A673 (cell line): ENCODE data around the gene FOS. TPM values are rescaled to one million over a fixed set of nuclear protein-coding genes. Genes with fewer than 3 reads are reported as not detected.

Source experiments
- BruUV-seq: library from RNA; stranded (reverse); fragments of 400-500 nt; replicated peaks from 2 replicates; lab custom pipeline; 2021; lab: Mats Ljungman, UMichigan
- CTCF ChIA-PET: fragments of 300-600 bp; sonication (Branson Sonifier 250); formaldehyde crosslinking; loops from one replicate; lab custom pipeline; 2022; ENCODE audit warnings: antibody characterized with exemption; lab: Charles Lee
- POLR2A ChIA-PET: fragments of 300-600 bp; sonication (Branson Sonifier 250); formaldehyde crosslinking; loops from one replicate; lab custom pipeline; 2022; ENCODE audit warnings: antibody characterized with exemption; ENCODE audit not compliant: low non-redundant PET; lab: Charles Lee
- DNase-seq: peaks from one replicate; pipeline ENCODE4 v3.0.0-alpha.2; 2015; ENCODE audit warnings: low spot score
- H3K27ac ChIP-seq: fragments of 200-600 bp; sonication (generic); 2 replicates; pipeline ENCODE4 v1.5.1; 2016; ENCODE audit warnings: mixed run types, low read depth, mild to moderate bottlenecking, mixed read lengths, antibody characterized with exemption, low read length; ENCODE audit not compliant: poor library complexity, severe bottlenecking
- H3K27me3 ChIP-seq: fragments of 200-600 bp; sonication (generic); replicated peaks from 2 replicates; pipeline ENCODE4 v1.6.1; 2017; ENCODE audit warnings: mixed run types, low read depth, mild to moderate bottlenecking, mixed read lengths, antibody characterized with exemption, low read length; ENCODE audit not compliant: insufficient read depth, poor library complexity
- H3K36me3 ChIP-seq: fragments of 200-600 bp; sonication (generic); 2 replicates; pipeline ENCODE4 v1.6.1; 2016; ENCODE audit warnings: mixed run types, mild to moderate bottlenecking, mixed read lengths, antibody characterized with exemption, low read length; ENCODE audit not compliant: insufficient read depth, poor library complexity, severe bottlenecking
- H3K4me1 ChIP-seq: fragments of 200-600 bp; sonication (generic); 2 replicates; pipeline ENCODE4 v1.6.1; 2017; ENCODE audit warnings: mixed run types, mild to moderate bottlenecking, mixed read lengths, antibody characterized with exemption, low read length; ENCODE audit not compliant: insufficient read depth, poor library complexity, severe bottlenecking
- H3K4me3 ChIP-seq: fragments of 200-600 bp; sonication (generic); 2 replicates; pipeline ENCODE4 v1.5.1; 2016; ENCODE audit warnings: low read depth, mixed run types, mild to moderate bottlenecking, mixed read lengths, low read length; ENCODE audit not compliant: poor library complexity, severe bottlenecking
- H3K9me3 ChIP-seq: fragments of 200-600 bp; sonication (generic); 2 replicates; pipeline ENCODE4 v1.6.1; 2016; ENCODE audit warnings: mixed run types, low read depth, mild to moderate bottlenecking, mixed read lengths, antibody characterized with exemption, low read length; ENCODE audit not compliant: poor library complexity, severe bottlenecking
- EZH2 ChIP-seq: fragments of 200-600 bp; sonication (generic); IDR thresholded peaks from 2 replicates; pipeline ENCODE4 v1.6.1; 2017; ENCODE audit warnings: borderline replicate concordance, low read depth, mild to moderate bottlenecking, mixed read lengths, antibody characterized with exemption, low read length; ENCODE audit not compliant: poor library complexity, severe bottlenecking
- intact Hi-C: fragments of 100-400 bp; cut with micrococcal nuclease; formaldehyde crosslinking; loops from one replicate; pipeline ENCODE4 v1.10.0; 2022; ENCODE audit not compliant: unreplicated experiment
- total RNA-seq: library from RNA; stranded (reverse); gene quantifications from 2 replicates; pipeline ENCODE4 v1.2.3, GENCODE V29; 2021
- TF ChIP-seq, protein P1 (sequence below): fragments of 300-800, 200-600 bp; sonication (generic); conservative IDR thresholded peaks from 2 replicates; pipeline ENCODE4 v1.5.1; 2017; ENCODE audit warnings: low read depth, mild to moderate bottlenecking, antibody characterized with exemption, low read length, moderate library complexity, mixed read lengths

Gene FOS
- total RNA-seq, 1 experiment from 2014 or later: 13.7 TPM

DNA sequence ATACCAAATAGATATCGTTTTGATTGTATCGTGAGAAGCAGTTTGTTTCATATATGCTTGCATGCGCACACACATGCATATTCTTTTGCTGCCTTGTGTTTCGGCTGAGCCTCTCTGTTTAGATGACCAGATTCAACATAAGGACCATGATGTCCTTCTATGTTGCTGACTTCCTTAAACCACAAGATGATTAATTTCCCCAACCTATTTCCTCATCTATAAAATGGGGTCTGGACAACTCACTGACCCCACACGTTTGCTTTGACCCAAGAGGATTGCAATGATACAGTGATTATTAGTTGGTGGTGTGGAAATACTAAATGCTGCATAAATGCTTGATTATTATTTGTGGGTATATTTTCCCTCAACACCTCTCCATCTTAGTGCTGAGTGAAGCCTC lies 16.8 kb upstream of the FOS start:
- BruUV-seq: no TSS peak
- Histone ChIP-seq H3K27me3 (no peaks in the 10 kb centered on the region), H3K27ac (no peak overlapping the region), H3K4me1 (peaks cover 25% of the 10 kb centered on the region), H3K9me3 (no peaks in the 10 kb centered on the region), H3K4me3 (no peak overlapping the region), H3K36me3 (no peaks in the 10 kb centered on the region)
- CTCF ChIA-PET: no interaction called here
- intact Hi-C loops: no loop called here
- TF ChIP-seq EZH2: no peak
- TF ChIP-seq, protein P1, sequence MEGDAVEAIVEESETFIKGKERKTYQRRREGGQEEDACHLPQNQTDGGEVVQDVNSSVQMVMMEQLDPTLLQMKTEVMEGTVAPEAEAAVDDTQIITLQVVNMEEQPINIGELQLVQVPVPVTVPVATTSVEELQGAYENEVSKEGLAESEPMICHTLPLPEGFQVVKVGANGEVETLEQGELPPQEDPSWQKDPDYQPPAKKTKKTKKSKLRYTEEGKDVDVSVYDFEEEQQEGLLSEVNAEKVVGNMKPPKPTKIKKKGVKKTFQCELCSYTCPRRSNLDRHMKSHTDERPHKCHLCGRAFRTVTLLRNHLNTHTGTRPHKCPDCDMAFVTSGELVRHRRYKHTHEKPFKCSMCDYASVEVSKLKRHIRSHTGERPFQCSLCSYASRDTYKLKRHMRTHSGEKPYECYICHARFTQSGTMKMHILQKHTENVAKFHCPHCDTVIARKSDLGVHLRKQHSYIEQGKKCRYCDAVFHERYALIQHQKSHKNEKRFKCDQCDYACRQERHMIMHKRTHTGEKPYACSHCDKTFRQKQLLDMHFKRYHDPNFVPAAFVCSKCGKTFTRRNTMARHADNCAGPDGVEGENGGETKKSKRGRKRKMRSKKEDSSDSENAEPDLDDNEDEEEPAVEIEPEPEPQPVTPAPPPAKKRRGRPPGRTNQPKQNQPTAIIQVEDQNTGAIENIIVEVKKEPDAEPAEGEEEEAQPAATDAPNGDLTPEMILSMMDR: no peak
- POLR2A ChIA-PET: no interaction called here
- DNase-seq: no peak

DNA sequence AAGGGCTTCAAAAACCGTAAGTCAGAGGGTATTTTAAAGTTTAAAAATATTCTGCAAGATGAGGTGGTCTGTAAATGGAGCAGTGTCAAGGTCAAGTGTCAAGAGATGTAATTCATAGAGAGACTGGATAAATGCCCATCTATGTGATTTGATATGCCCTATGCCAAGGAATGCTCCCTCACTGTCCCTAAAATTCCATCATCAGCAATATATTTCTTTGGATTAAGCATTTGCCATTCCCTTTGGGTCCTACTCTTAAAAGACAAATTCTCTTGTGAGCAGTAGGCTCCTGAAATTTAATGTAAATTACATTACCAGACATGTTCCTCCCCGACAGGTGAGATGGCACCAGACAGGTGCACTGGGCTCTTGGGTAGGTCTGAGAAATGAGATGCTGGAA lies 16.0 kb upstream of the FOS start:
- intact Hi-C loops: no loop called here
- TF ChIP-seq EZH2: no peak
- TF ChIP-seq, protein P1: no peak
- H3K27ac ChIP-seq: no peak overlapping the region
- no peaks in the 10 kb centered on the region for H3K9me3 ChIP-seq
- H3K36me3 ChIP-seq: no peaks in the 10 kb centered on the region
- no peak for DNase-seq
- no peaks in the 10 kb centered on the region for H3K27me3 ChIP-seq
- H3K4me1 ChIP-seq: peaks cover 29% of the 10 kb centered on the region
- ChIA-PET CTCF (no interaction called here), POLR2A (no interaction called here)
- no TSS peak for BruUV-seq
- no peak overlapping the region for H3K4me3 ChIP-seq

DNA sequence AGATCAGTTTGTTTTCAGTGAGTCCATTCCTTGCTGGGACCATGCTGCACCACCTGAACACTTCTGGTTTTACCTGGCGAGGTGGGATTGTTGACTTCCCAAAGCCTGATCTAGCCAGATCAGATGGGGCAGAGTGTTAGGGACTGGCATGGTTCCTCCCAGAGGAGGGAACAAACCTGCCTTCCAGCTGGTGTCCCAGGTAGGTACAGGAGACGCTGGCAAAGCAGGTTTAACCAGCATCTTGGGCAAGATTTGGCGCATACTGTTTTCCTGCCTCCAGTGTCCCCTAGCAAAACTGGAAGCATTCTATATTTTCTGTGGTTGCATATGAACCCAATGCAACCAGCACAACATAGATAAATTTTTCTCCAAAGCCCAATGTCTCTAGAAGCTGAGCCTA lies 14.6 kb upstream of the FOS start:
- no peaks in the 10 kb centered on the region for H3K9me3 ChIP-seq
- H3K27me3 ChIP-seq: no peaks in the 10 kb centered on the region
- POLR2A ChIA-PET: no interaction called here
- TF ChIP-seq EZH2: no peak
- TF ChIP-seq, protein P1: no peak
- intact Hi-C loops: no loop called here
- no peak for DNase-seq
- no peak overlapping the region for H3K4me3 ChIP-seq
- H3K4me1 ChIP-seq: peaks cover 20% of the 10 kb centered on the region
- H3K27ac ChIP-seq: no peak overlapping the region
- H3K36me3 ChIP-seq: no peaks in the 10 kb centered on the region
- CTCF ChIA-PET: no interaction called here
- BruUV-seq: no TSS peak
